Activated CD8-positive, alpha-beta memory T cell treated with anti-CD3 and anti-CD28 coated beads, Interleukin-2, amount 10 ng/mL, durations not matched to agents 7 days and 5 days (primary cell): ENCODE results near the gene GFOD1. TPM values are rescaled to one million over a fixed set of nuclear protein-coding genes. Genes with fewer than 3 reads are reported as not detected.

Experiments
- ATAC-seq: fragments of 150-1000 bp; cut with Tn5 transposase; one replicate; pipeline ENCODE4 v1.10.0; 2021; ENCODE audit warnings: moderate library complexity
- CTCF ChIA-PET: fragments of 350-600 bp; sonication (Branson Sonifier 250); formaldehyde crosslinking; loops from one replicate; lab custom pipeline; 2021; ENCODE audit warnings: antibody characterized with exemption; lab: Charles Lee
- DNase-seq: peaks from one replicate; pipeline ENCODE4 v3.0.0-alpha.2; 2020
- H3K27ac Mint-ChIP-seq: one replicate; pipeline ENCODE4 v1.8.0; 2021; ENCODE audit warnings: mild to moderate bottlenecking, mixed read lengths
- H3K27me3 Mint-ChIP-seq: one replicate; pipeline ENCODE4 v1.8.0; 2021; ENCODE audit warnings: mixed read lengths
- H3K36me3 Mint-ChIP-seq: one replicate; pipeline ENCODE4 v1.8.0; 2021; ENCODE audit warnings: mild to moderate bottlenecking, mixed read lengths
- H3K4me1 Mint-ChIP-seq: one replicate; pipeline ENCODE4 v1.8.0; 2021; ENCODE audit warnings: mixed read lengths
- H3K4me3 Mint-ChIP-seq: one replicate; pipeline ENCODE4 v1.8.0; 2021; ENCODE audit warnings: mild to moderate bottlenecking, moderate library complexity, mixed read lengths
- H3K9me3 Mint-ChIP-seq: one replicate; pipeline ENCODE4 v1.8.0; 2022; ENCODE audit warnings: low read depth, mixed read lengths
- total RNA-seq, 2 experiments: library from RNA; stranded (reverse); gene quantifications; one replicate each; pipeline ENCODE4 v1.2.3, GENCODE V29; 2021

GFOD1 gene
- total RNA-seq, 2 experiments from 2014 or later = 10.6 to 11.6 TPM

DNA sequence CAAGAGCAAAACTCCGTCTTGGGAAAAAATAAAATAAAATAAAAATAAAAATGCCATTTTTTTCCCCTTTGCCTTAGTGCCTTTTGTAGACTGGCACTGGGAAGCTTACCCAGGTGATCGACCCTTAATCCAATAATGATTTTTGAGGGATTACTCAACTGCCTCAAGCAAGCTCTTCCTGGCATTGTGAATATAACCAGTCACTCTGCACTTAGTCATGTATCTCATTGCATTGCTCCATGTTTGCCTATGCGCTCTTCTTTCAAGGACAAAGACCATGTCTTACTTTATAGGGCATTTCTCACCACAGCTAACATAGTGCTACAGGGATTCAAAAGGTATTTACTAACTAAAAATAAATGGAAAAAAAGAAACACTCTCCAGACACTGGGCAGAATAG, 13.0 kb downstream of the GFOD1 start:
- no peak for ATAC-seq
- H3K36me3 Mint-ChIP-seq = peaks cover 24% of the 10 kb centered on the region
- H3K27ac Mint-ChIP-seq = no peak overlapping the region
- no peaks in the 10 kb centered on the region for H3K9me3 Mint-ChIP-seq
- H3K4me3 Mint-ChIP-seq = no peak overlapping the region
- H3K27me3 Mint-ChIP-seq = no peaks in the 10 kb centered on the region
- no peak for DNase-seq
- CTCF ChIA-PET = no interaction called here
- H3K4me1 Mint-ChIP-seq = peaks cover 10% of the 10 kb centered on the region

DNA sequence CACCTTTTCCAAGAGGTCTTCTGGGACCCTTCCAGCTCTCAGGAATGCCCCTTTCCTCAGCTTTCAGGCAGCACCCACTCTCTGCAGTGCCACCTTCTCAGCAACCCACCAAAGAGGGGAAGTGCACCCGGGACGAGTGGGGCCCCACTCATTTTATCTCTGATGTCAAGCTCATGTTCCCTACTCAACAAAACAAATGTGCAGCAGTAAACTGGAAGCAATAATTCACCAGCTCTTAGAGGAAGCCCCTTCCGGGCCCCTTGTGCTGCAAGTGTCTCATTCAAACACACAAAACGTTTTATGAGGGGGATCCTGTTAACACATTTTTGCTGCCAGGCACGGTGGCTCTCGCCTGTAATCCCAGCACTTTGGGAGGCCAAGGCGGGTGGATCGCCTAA, 13.6 kb downstream of the GFOD1 start:
- CTCF ChIA-PET = no interaction called here
- H3K27ac Mint-ChIP-seq = no peak overlapping the region
- no peak for ATAC-seq

DNA sequence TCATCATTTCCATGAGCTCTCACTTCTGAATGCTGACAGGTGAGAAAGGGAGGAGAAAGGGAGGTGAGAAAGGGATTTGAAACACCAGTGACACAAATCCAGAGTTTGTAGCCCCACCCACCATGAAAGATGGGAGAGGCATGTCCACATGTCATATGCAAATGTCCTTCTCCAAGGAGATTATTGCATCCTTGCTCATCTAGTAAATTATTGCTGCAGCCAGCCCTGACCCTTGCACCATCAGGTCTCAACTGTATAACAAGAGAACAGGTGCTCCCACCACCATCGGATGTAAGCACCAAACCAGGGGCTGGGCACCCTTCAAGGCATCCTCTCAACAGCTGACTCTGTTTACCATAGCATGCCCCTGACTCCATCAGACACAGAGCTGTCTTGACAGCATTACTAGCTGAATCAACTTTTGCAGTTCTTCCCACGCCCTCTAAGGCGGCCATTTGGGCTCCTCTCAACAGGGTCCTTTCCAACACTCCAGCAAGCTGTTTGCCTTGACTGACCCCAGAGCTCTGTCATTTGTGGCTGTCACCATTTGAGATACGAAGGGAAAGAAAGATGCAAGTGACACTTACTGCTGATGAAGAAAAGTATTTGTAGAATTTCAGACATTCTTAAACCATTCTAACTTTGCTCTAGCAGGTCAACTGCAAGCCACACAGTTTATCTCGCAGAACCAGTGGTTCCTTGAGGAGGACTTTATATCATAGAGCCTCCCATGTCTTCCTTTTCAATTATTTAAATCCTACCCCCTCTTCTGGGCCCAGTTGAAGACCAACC, 14.2 kb downstream of the GFOD1 start:
- ATAC-seq = no peak
- Mint-ChIP-seq H3K4me1 (peaks cover under 1% of the 10 kb centered on the region), H3K36me3 (peaks cover 30% of the 10 kb centered on the region), H3K27me3 (no peaks in the 10 kb centered on the region), H3K27ac (no peak overlapping the region), H3K9me3 (no peaks in the 10 kb centered on the region), H3K4me3 (no peak overlapping the region)
- CTCF ChIA-PET = no interaction called here
- no peak for DNase-seq

More for the DNA sequence above, 13.6 kb downstream of the GFOD1 start:
- no peak for DNase-seq
- Mint-ChIP-seq H3K4me1 (peaks cover 6% of the 10 kb centered on the region), H3K36me3 (peaks cover 28% of the 10 kb centered on the region), H3K4me3 (no peak overlapping the region), H3K9me3 (no peaks in the 10 kb centered on the region), H3K27me3 (no peaks in the 10 kb centered on the region)

DNA sequence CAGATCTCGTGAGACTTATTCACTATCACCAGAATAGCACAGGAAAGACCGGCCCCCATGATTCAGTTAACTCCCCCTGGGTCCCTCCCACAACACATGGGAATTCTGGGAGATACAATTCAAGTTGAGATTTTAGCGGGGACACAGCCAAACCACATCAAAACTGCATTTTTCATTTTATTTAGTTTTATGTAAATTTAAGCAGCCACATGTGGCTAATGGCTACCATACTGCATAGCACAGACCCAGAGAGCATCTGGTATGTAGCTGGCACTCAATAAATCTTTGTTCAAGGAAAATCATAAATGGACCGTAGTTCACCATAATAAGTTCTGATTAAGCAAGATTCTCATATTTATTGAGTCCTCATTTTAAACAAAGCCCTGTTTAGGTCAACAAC, 15.3 kb downstream of the GFOD1 start:
- Mint-ChIP-seq H3K27ac (no peak overlapping the region), H3K27me3 (no peaks in the 10 kb centered on the region), H3K4me3 (no peak overlapping the region), H3K36me3 (peaks cover 28% of the 10 kb centered on the region), H3K4me1 (no peaks in the 10 kb centered on the region), H3K9me3 (no peaks in the 10 kb centered on the region)
- no peak for DNase-seq
- ATAC-seq = no peak
- CTCF ChIA-PET = no interaction called here

DNA sequence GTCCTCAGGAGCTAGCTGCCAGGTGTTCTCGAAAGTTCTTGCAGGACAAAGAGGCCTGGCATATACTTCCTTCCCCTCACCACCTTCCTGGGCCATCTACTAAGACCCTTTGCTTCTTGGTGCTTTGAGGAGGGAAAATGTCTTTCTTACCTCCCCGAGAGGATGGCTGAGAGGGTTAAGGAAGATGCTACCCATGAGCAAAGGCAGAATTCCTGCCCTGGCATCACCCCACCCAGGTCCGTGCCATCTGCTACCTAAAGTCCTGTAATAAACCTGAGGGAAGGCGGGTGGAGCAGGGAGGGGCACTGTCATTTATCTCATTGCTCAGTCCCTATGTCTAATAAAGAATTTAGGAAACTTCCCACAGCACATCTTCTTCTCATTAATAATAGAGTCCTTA, 16.2 kb downstream of the GFOD1 start:
- Mint-ChIP-seq H3K9me3 (no peaks in the 10 kb centered on the region), H3K27me3 (no peaks in the 10 kb centered on the region), H3K36me3 (peaks cover 23% of the 10 kb centered on the region), H3K4me1 (peaks cover 7% of the 10 kb centered on the region), H3K4me3 (no peak overlapping the region), H3K27ac (no peak overlapping the region)
- DNase-seq = no peak
- CTCF ChIA-PET = no interaction called here
- ATAC-seq = no peak

DNA sequence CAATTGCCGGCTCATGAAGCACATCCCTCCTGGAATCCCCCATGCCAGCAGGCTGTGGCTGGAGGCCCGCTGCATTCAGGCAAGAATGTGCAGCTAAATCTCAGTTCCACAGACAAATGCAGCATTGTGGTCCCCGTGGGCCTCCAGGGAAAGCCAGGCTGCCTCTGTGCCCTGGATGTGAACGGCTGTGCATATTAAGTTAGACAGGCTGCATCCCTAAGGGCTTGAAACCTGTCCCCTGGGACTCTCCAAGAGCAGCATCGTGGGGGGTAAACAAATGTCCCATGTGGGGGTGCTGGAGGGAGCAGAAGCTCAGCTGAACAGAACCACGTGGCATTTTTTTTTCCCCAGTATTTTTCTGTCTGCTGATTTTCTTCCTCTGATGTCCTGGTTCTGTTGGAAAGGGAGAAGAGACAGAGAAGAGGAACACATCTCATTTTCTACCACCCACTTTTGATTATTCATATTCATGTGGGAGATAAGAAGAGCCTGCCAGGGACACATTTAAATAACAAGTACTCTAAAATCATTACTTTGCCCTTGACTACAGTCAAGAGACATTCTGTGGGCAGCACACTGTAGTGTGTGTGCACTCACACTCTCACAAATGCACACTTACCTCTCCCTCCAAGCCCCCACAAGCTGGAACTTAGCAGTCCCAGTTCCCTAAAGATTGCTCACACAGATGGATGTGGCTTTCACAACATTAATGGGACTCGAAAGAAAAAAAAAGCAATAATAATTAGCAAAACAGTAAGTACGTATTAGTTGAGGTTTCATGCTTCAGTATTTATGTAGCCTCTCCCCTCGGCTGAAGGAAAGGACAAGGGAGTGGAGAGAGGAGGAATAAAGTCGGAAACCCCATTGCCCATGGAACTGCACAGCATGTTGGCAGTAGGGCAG, 16.9 kb downstream of the GFOD1 start:
- ATAC-seq (no peak), DNase-seq (no peak)
- peaks cover 19% of the 10 kb centered on the region for H3K36me3 Mint-ChIP-seq
- CTCF ChIA-PET = no interaction called here
- H3K4me1 Mint-ChIP-seq = peaks cover 14% of the 10 kb centered on the region
- H3K27ac Mint-ChIP-seq = no peak overlapping the region
- H3K4me3 Mint-ChIP-seq = no peak overlapping the region
- no peaks in the 10 kb centered on the region for H3K27me3 Mint-ChIP-seq
- no peaks in the 10 kb centered on the region for H3K9me3 Mint-ChIP-seq

DNA sequence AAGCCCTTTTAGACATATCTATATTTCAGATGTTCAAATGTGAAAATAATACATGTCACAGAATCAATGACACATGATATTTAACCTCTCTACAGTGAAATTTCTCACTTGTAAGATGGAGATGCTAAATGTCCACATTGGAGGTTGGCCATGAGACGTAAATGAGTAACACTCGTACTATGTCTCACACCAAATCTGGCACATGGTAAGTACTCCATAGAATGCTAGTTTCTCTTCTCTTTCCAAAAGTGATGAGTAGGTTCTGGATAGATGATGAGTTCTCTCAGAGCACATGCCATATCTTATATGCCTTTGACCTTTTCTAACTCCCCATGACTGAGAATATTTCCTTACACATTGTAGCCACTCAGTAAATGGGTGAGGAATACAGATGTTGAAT, 17.7 kb downstream of the GFOD1 start:
- Mint-ChIP-seq H3K4me3 (no peak overlapping the region), H3K4me1 (peaks cover 21% of the 10 kb centered on the region), H3K27me3 (no peaks in the 10 kb centered on the region), H3K27ac (no peak overlapping the region), H3K9me3 (no peaks in the 10 kb centered on the region), H3K36me3 (peaks cover 19% of the 10 kb centered on the region)
- no peak for ATAC-seq
- no peak for DNase-seq
- CTCF ChIA-PET = no interaction called here

DNA sequence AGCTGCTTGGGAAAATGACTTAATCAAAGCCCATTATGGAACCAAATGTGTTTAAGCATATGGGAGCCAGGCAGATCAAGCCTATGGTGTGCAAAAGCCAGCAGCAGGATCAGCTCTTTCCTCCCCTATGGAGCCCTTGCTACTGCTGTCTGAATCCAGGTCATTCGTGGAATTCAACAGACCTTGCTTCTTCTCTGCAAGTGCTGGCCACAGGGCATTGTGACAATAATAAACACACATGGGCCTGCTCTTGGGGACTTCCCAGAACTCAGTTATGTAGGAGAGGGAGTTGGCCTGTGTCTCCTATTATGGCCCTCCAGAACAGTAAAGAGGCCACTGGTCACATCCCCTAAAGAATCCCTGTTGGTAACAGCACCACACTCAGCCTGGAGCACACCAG, 18.6 kb downstream of the GFOD1 start:
- H3K36me3 Mint-ChIP-seq = peaks cover 17% of the 10 kb centered on the region
- no peaks in the 10 kb centered on the region for H3K9me3 Mint-ChIP-seq
- H3K27me3 Mint-ChIP-seq = no peaks in the 10 kb centered on the region

DNA sequence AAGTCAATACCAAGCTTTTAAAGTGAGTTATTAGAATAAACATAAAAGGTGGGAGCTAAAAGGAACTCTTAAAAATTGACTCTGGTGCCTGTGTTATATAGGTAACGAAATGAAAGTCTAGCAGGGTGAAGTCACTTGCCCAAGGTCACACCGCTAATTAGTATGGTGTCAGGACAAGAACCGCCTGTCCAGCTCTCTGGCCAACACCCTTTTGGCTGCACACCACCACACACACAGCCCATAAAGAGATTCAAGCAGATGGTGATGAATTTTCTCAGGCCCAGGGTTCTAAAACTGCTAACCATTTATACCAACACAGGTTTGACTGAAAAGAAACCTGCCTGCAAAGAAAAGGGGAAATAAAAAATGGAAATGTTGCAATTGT, 20.2 kb downstream of the GFOD1 start:
- ATAC-seq (no peak), DNase-seq (no peak)
- Mint-ChIP-seq H3K27ac (no peak overlapping the region), H3K9me3 (no peaks in the 10 kb centered on the region), H3K4me1 (peaks cover 36% of the 10 kb centered on the region), H3K4me3 (no peak overlapping the region), H3K27me3 (no peaks in the 10 kb centered on the region), H3K36me3 (peaks cover 16% of the 10 kb centered on the region)
- CTCF ChIA-PET = interaction anchor here (0.8 kb wide), 1 partner anchor 10 kb away, joined by 3 read pairs; no protein-coding TSS in a partner anchor

More for the DNA sequence above, 18.6 kb downstream of the GFOD1 start:
- CTCF ChIA-PET = interaction anchor here (0.9 kb wide), 1 partner anchor 40 kb away, joined by 3 read pairs; no protein-coding TSS in a partner anchor
- no peak overlapping the region for H3K27ac Mint-ChIP-seq
- no peak overlapping the region for H3K4me3 Mint-ChIP-seq
- no peak for ATAC-seq
- no peak for DNase-seq
- peaks cover 28% of the 10 kb centered on the region for H3K4me1 Mint-ChIP-seq

DNA sequence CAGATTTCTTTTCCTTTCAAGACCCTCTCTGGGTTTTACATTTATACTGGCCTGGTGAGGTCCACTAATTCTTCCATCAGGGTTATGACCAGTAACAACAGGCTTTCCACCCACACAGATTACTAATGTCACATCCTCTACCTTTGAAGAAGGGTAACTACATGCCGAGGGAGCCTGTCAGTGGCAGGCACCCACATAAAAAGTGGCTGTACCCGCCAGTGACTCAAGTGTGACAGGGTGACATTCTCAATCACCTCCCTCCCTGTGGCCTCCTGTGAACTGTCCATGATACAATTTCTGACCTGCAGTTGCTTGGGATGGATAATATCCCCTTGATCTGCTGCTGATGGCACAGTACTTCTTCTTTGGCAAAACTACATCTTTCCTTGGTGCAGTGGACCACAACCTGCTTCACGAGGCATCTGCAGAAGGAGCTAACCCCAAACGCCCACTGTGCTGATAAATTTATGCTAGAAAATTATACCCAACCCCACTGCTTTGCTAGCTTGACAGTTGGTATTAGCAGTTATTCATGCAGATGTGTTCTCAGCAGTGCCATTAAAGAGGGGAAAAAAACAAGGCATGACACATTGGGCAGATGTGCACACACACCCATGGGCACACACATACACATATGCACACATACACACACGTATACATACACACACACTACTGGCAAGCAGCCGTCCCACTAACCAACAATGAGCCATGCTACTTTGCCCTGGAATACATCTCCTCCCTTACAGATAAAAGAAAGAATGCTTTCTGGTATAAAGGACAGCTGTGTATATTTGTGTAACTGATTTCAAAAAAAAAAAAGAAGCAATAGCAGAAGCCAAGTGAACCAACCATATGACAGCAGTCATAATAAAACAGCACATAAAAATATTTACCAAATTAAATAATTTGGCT, 20.8 kb downstream of the GFOD1 start:
- no peak for DNase-seq
- CTCF ChIA-PET = interaction anchor here (0.8 to 1.2 kb wide), 3 partner anchors 9 to 20 kb away, joined by 3 to 4 read pairs (median 3); no protein-coding TSS in a partner anchor
- Mint-ChIP-seq H3K4me3 (no peak overlapping the region), H3K27me3 (no peaks in the 10 kb centered on the region), H3K36me3 (peaks cover 16% of the 10 kb centered on the region), H3K9me3 (no peaks in the 10 kb centered on the region), H3K4me1 (peaks cover 41% of the 10 kb centered on the region), H3K27ac (no peak overlapping the region)
- peak; percentile 63 for ATAC-seq

DNA sequence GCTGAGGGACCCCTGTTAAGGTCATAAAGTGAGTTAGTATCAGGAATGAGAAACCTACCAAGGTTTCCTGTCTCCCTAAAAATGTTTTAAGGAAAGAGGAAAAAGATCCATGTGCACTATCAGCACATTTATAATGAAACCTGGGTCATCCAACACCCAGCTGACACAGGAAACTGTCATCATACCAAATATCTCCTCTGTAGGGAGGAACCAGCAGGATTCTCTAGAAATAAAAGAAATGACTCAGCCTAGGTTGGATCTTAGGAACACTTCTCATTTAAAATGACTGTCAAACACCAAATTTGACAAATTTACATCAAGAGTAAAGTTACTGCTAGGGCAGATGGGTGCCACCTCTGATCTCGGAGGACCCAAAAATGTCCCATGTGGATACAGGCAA, 21.7 kb downstream of the GFOD1 start:
- Mint-ChIP-seq H3K9me3 (no peaks in the 10 kb centered on the region), H3K4me1 (peaks cover 48% of the 10 kb centered on the region), H3K4me3 (no peak overlapping the region), H3K27ac (no peak overlapping the region), H3K27me3 (no peaks in the 10 kb centered on the region), H3K36me3 (peaks cover 19% of the 10 kb centered on the region)
- CTCF ChIA-PET = interaction anchor here (1.1 to 1.2 kb wide), 3 partner anchors 10 to 110 kb away, joined by 3 to 4 read pairs (median 4); no protein-coding TSS in a partner anchor
- no peak for DNase-seq
- ATAC-seq = no peak

DNA sequence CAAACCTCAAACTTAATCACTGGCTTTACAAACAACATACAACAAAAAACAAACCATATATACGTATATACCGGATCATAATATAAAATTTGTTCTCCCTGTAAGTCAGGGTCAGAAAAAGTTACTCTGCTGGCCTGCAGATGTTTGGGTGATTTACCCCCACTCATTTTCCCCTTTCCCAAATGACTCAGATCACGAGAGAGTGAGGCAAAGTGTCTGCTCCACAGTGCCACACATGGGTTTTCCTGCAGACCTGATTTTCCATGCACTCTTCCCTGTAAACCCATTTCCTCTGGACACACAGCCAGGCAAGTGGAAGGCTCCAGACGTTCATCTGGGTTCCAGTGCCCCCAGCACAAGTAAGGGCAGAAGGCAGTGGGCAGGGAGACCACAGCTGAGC, 23.5 kb downstream of the GFOD1 start:
- Mint-ChIP-seq H3K9me3 (no peaks in the 10 kb centered on the region), H3K27ac (no peak overlapping the region), H3K4me3 (no peak overlapping the region), H3K4me1 (peaks cover 51% of the 10 kb centered on the region), H3K27me3 (no peaks in the 10 kb centered on the region), H3K36me3 (peaks cover 16% of the 10 kb centered on the region)
- ATAC-seq (no peak), DNase-seq (no peak)
- CTCF ChIA-PET = interaction anchor here (0.5 kb wide), 1 partner anchor 274 kb away, joined by 3 read pairs; no protein-coding TSS in a partner anchor

DNA sequence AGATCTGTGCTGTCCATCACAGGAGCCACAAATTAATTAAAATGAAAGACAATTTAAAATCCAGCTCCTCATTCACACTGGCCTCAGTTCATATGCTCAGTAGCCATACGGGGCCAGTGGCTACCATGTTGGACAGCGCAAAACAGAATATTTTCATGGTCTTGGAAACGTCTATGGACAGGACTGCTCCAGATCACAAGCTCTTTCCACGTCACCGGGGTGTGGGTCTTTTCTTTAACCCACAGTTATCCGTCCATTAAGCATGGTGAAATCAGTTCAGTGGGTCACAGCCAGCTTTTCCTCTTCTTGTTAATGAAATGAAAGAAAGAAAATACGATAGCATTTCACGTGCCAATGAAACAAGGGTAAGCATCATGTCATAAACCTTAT, 24.1 kb downstream of the GFOD1 start:
- Mint-ChIP-seq H3K9me3 (no peaks in the 10 kb centered on the region), H3K27me3 (no peaks in the 10 kb centered on the region), H3K36me3 (peaks cover 10% of the 10 kb centered on the region), H3K4me1 (peaks cover 54% of the 10 kb centered on the region), H3K27ac (no peak overlapping the region), H3K4me3 (no peak overlapping the region)
- CTCF ChIA-PET = no interaction called here
- DNase-seq (no peak), ATAC-seq (no peak)
